Epithelial cell of proximal tubule (primary cell): ENCODE measurements around the gene CFAP20. TPM values are rescaled to one million over a fixed set of nuclear protein-coding genes. Genes with fewer than 3 reads are reported as not detected.

Experiments
- DNase-seq: peaks from one replicate; pipeline ENCODE4 v3.0.0-alpha.2; 2011; ENCODE audit warnings: low read depth
- H3K4me3 ChIP-seq: 2 replicates; pipeline ENCODE4 v1.5.1; 2011; ENCODE audit warnings: low read depth, mild to moderate bottlenecking, low read length
- CTCF ChIP-seq: conservative IDR thresholded peaks from 2 replicates; pipeline ENCODE4 v1.5.1; 2012; ENCODE audit warnings: low read depth, mild to moderate bottlenecking, low read length
- total RNA-seq: library from RNA; depleted of rRNA; stranded (reverse); fragments of >200 nt; gene quantifications from 2 replicates; pipeline ENCODE4 v1.2.3, GENCODE V29; 2015

CFAP20 gene
- total RNA-seq, result 38.6 and 63.2 TPM in 2 replicates

GRCh38 chr16:58129097-58129936 is at the start of gene CFAP20:
TSS of gene CFAP20 (minus strand) at chr16:58129381. CDS start at chr16:58129115, 266 bp downstream.
- peak within 1 kb of the TSS; percentile 98 for H3K4me3 ChIP-seq
- TF ChIP-seq CTCF, result no peak
- DNase-seq, result peak; percentile 100

DNA sequence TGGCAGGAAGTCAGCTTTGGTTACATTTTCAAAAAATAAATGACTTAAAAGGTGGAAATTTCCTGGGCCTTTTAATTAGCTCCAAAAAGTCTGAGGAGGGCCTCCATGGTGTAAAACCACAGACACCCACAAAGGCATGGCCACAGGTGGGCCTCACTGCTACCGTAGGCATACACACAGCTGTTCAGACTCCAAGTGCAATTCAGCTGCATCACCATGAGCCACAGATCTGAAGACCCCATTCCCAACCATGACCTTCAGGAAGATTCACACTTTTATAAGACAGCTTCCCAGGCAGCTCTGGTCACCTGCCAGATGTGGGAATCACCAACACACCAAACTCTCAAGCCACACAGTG is 48.2 kb upstream of the CFAP20 start:
- H3K4me3 ChIP-seq, result no peak overlapping the region
- no peak for TF ChIP-seq CTCF
- no peak for DNase-seq

DNA sequence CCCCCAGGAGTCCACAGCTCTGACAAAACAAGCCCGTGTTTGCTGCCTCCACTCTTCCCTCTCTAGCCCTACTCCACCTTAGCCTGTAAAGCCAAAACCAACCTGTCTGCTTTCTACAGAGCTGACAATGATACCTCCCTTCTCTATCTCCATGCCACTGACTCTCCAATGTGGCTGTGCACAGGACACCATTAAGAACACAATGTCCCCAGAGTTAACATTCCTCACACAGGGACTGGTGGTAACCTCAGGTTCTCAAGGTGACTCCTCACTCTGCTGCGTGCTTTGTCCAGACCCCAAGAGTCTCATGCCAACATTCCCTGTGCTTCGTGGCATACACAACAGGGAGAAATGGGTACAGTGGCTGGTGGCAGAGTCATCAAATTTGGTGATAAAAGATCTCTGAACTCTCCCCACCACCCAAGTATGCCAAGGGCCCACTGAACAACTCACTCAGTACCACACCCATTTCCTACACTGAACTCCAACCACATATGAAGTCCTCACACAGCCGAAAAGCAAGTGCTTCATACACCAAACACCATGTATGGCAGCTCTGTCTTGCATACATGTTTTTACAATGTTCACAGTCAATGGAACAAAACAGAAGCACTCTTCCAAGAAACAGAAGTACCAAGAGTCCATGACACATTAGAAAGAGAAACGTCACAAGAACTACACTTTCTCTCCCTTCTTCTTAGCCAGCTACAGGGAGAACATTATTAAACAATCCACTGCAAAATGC is 47.6 kb upstream of the CFAP20 start:
- H3K4me3 ChIP-seq, result no peak overlapping the region
- no peak for DNase-seq
- TF ChIP-seq CTCF, result no peak

DNA sequence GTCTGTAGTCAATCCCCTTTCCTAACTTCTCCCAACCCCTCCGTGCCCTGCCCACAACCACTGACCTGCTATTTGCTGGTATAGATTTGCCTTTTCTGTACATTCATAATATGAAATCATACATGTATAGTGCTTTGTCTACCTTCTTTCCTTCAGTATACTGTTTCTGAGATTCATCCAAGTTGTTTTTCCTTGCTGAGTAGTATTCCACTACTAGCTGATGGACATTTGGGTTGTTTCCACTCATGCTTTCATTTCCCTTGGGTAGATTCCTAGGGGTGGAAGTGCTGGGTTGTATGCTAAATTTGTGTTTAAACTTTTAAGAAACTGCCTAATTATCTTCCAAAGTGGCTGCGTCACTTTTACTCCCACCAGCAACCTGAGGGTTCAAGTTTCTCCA is 41.0 kb upstream of the CFAP20 start:
- H3K4me3 ChIP-seq, result no peak overlapping the region
- no peak for DNase-seq
- TF ChIP-seq CTCF, result no peak

DNA sequence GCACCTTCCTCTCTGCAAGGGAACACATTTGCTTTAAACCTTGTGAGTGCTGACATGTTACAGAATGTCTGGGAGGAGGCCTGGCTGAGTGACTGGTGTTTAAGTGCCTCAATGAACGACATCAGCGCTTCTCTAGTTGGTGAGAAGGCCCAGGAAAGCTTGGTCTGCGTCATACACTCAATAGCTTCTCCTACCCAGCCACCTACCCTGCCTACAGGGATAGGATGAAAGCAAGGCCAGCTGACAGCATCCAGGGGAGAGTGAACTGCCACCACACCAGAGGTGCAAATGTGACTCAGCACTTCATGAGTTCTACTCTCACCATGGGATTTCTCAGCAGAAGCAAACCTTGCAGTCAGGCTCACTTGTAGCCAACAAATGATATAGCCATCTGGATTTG is 31.7 kb upstream of the CFAP20 start:
- no peak for TF ChIP-seq CTCF
- no peak for DNase-seq
- H3K4me3 ChIP-seq, result no peak overlapping the region

- DNase-seq, result no peak
- TF ChIP-seq CTCF, result no peak
- H3K4me3 ChIP-seq, result no peak overlapping the region
Measured at GRCh38 chr16:58158725-58159124, 29.5 kb upstream of the CFAP20 start.
